B cell (primary cell): ENCODE measurements around the gene AKR1C3. TPM values are rescaled to one million over a fixed set of nuclear protein-coding genes. Genes with fewer than 3 reads are reported as not detected.

ENCODE experiments used
- ATAC-seq: fragments of 200-7000 bp; cut with Tn5 transposase; one replicate; pipeline ENCODE4 v1.10.0; 2021; ENCODE audit warnings: low read depth, mild to moderate bottlenecking, moderate number of reproducible peaks, moderate library complexity
- CTCF ChIA-PET: fragments of 350-600 bp; sonication (Branson Sonifier 250); formaldehyde crosslinking; loops from one replicate; lab custom pipeline; 2021; ENCODE audit warnings: antibody characterized with exemption, inconsistent platforms; lab: Charles Lee
- POLR2A ChIA-PET: fragments of 350-600 bp; sonication (Branson Sonifier 250); formaldehyde crosslinking; loops from one replicate; lab custom pipeline; 2021; ENCODE audit warnings: antibody characterized with exemption; lab: Charles Lee
- DNase-seq: peaks from one replicate; pipeline ENCODE4 v3.0.0; 2013
- H2AFZ ChIP-seq: 2 replicates; pipeline ENCODE4 v1.6.1; 2012; ENCODE audit warnings: mild to moderate bottlenecking, low read depth, low read length; ENCODE audit not compliant: insufficient read depth, poor library complexity, severe bottlenecking
- H3K27ac ChIP-seq, 2 donors: 1 replicate in 1 of 2; 2 replicates in 1 of 2; pipeline ENCODE4 v1.5.1; 2012 to 2013; ENCODE audit warnings: low read length in 2 of 2, mild to moderate bottlenecking in 2 of 2, moderate library complexity in 1 of 2
- H3K27me3 ChIP-seq, 4 experiments: fragments of 200-600 bp in 1 of 4; sonication (generic) in 1 of 4; replicated peaks in 1 of 4; 1 replicate in 2 of 4; 2 replicates in 2 of 4; pipeline versions ENCODE4 v1.6.1 to v1.7.0; 2013 to 2016; ENCODE audit warnings: low read length in 3 of 4, mild to moderate bottlenecking in 2 of 4, mixed read lengths in 1 of 4, moderate library complexity in 1 of 4; ENCODE audit not compliant: insufficient read depth in 4 of 4, control insufficient read depth in 3 of 4; ENCODE audit errors: control extremely low read depth in 1 of 4
- H3K36me3 ChIP-seq, 2 experiments: replicated peaks in 1 of 2; 1 replicate in 1 of 2; 2 replicates in 1 of 2; pipeline versions ENCODE4 v1.6.1 to v1.7.1; 2013; ENCODE audit warnings: low read length in 1 of 2; ENCODE audit not compliant: insufficient read depth in 2 of 2, control insufficient read depth in 1 of 2; ENCODE audit errors: control extremely low read depth in 1 of 2, extremely low read depth in 1 of 2
- H3K4me1 ChIP-seq, 2 donors: fragments of 200-600 bp in 1 of 2; sonication (generic) in 1 of 2; 1 replicate in 1 of 2; 2 replicates in 1 of 2; pipeline versions ENCODE4 v1.5.1 to v1.6.1; 2013 to 2017; ENCODE audit warnings: low read length in 2 of 2; ENCODE audit not compliant: control insufficient read depth in 2 of 2, insufficient read depth in 2 of 2
- H3K4me2 ChIP-seq: replicated peaks from 2 replicates; pipeline ENCODE3; 2012; ENCODE audit warnings: mild to moderate bottlenecking, low read depth, low read length; ENCODE audit not compliant: poor library complexity, severe bottlenecking
- H3K4me3 ChIP-seq, 5 experiments: fragments of 200-600 bp in 1 of 5; sonication (generic) in 1 of 5; 1 replicate in 3 of 5; 2 replicates in 2 of 5; pipeline versions ENCODE4 v1.5.1 to v1.7.0; 2011 to 2016; ENCODE audit warnings: low read length in 4 of 5, mild to moderate bottlenecking in 4 of 5, low read depth in 2 of 5, control low read depth in 1 of 5, moderate library complexity in 1 of 5; ENCODE audit not compliant: insufficient read depth in 1 of 5; ENCODE audit errors: control extremely low read depth in 1 of 5, extremely low read depth in 1 of 5
- H3K79me2 ChIP-seq: fragments of 200-600 bp; sonication (generic); one replicate; pipeline ENCODE4 v1.6.0; 2016; ENCODE audit warnings: low read length; ENCODE audit not compliant: control insufficient read depth, insufficient read depth
- H3K9ac ChIP-seq: fragments of 200-600 bp; sonication (generic); 2 replicates; pipeline ENCODE4 v1.6.1; 2017; ENCODE audit warnings: mild to moderate bottlenecking, low read length, moderate library complexity
- H3K9me3 ChIP-seq, 3 donors: one replicate each; pipeline versions ENCODE4 v1.6.1 to v1.7.1; 2013; ENCODE audit warnings: low read length in 2 of 3; ENCODE audit not compliant: control insufficient read depth in 2 of 3, insufficient read depth in 1 of 3; ENCODE audit errors: control extremely low read depth in 1 of 3
- H4K20me1 ChIP-seq: 2 replicates; pipeline ENCODE4 v1.6.0; 2012; ENCODE audit warnings: mild to moderate bottlenecking, low read length; ENCODE audit not compliant: insufficient read depth, control insufficient read depth, poor library complexity, severe bottlenecking
- H3K27ac Mint-ChIP-seq: one replicate; pipeline ENCODE4 v1.8.0; 2021; ENCODE audit warnings: mixed read lengths
- H3K27me3 Mint-ChIP-seq: one replicate; pipeline ENCODE4 v1.8.0; 2021; ENCODE audit warnings: mixed read lengths
- H3K4me1 Mint-ChIP-seq: one replicate; pipeline ENCODE4 v1.8.0; 2021; ENCODE audit warnings: mixed read lengths
- H3K4me3 Mint-ChIP-seq: one replicate; pipeline ENCODE4 v1.8.0; 2021; ENCODE audit warnings: mixed read lengths
- H3K9me3 Mint-ChIP-seq: one replicate; pipeline ENCODE4 v1.8.0; 2022; ENCODE audit warnings: mixed read lengths; ENCODE audit not compliant: insufficient read depth
- CTCF ChIP-seq: fragments of 200-600 bp; IDR thresholded peaks from one replicate; pipeline ENCODE4 v1.8.0; 2022; ENCODE audit warnings: antibody characterized with exemption, mild to moderate bottlenecking
- EZH2 ChIP-seq: IDR thresholded peaks from 2 replicates; pipeline ENCODE4 v1.6.1; 2012; ENCODE audit warnings: borderline replicate concordance, low read depth, mild to moderate bottlenecking, moderate library complexity, low read length; ENCODE audit not compliant: insufficient read depth, poor library complexity, severe bottlenecking
- WGBS: methylation state at CpG from one replicate; pipeline ENCODE4 v1.1.5; 2013; ENCODE audit warnings: missing lambda C conversion rate; ENCODE audit not compliant: insufficient coverage; 5-methylcytosine and 5-hydroxymethylcytosine counted together
- intact Hi-C: fragments of 100-400 bp; cut with micrococcal nuclease; formaldehyde crosslinking; loops from one replicate; pipeline ENCODE4 v1.10.0; 2022
- polyA plus RNA-seq: library from polyadenylated mRNA; depleted of rRNA; stranded (reverse); fragments of >200 nt; gene quantifications from 2 replicates; pipeline ENCODE4 v1.2.3, GENCODE V29; 2012
- total RNA-seq, 2 donors: library from RNA; stranded (reverse); fragments of 120-200 nt in 1 of 2; gene quantifications; 1 replicate in 1 of 2; 2 replicates in 1 of 2; pipeline versions ENCODE4 v1.2.3 to v1.2.4, GENCODE V29; 2013 to 2022

Gene AKR1C3
- total and polyA plus RNA-seq, 2 donors (not counting 1 experiment from before 2014, with no cell fraction given) = 0.28 to 0.62 TPM

- no CpG with 5 or more reads among the region's 4 CpGs for whole genome bisulfite sequencing
Observed at GRCh38 chr10:5142199-5142598, 48.0 kb downstream of the AKR1C3 start.

GRCh38 chr10:5143137-5143536 lies 48.9 kb downstream of the AKR1C3 start:
- no peak overlapping the region for H3K9ac ChIP-seq
- intact Hi-C loops = no loop called here
- H3K27me3 Mint-ChIP-seq = no peaks in the 10 kb centered on the region
- ChIA-PET CTCF (no interaction called here), POLR2A (no interaction called here)
- H3K27ac ChIP-seq = no peak overlapping the region
- DNase-seq (no peak), ATAC-seq (no peak)
- 68% methylated on average over 4 of the region's 5 CpGs for WGBS
- no peaks in the 10 kb centered on the region for H3K9me3 ChIP-seq
- TF ChIP-seq CTCF (no peak), EZH2 (no peak)
- no peaks in the 10 kb centered on the region for H3K27me3 ChIP-seq
- peaks cover 3% of the 10 kb centered on the region for H3K9me3 Mint-ChIP-seq
- no peak overlapping the region for H3K4me3 ChIP-seq
- H3K36me3 ChIP-seq = no peaks in the 10 kb centered on the region
- no peaks in the 10 kb centered on the region for H4K20me1 ChIP-seq
- H3K4me1 Mint-ChIP-seq = no peaks in the 10 kb centered on the region
- no peak overlapping the region for H3K27ac Mint-ChIP-seq
- H3K4me2 ChIP-seq = no peak overlapping the region
- no peaks in the 10 kb centered on the region for H3K79me2 ChIP-seq
- H3K4me3 Mint-ChIP-seq = no peak overlapping the region
- H2AFZ ChIP-seq = no peak overlapping the region
- H3K4me1 ChIP-seq = no peaks in the 10 kb centered on the region

More at GRCh38 chr10:5142199-5142598, 48.0 kb downstream of the AKR1C3 start:
- Histone ChIP-seq H3K9me3 (no peaks in the 10 kb centered on the region), H3K4me1 (no peaks in the 10 kb centered on the region), H2AFZ (no peak overlapping the region), H3K4me3 (no peak overlapping the region), H3K79me2 (no peaks in the 10 kb centered on the region), H3K4me2 (no peak overlapping the region), H3K27ac (no peak overlapping the region), H3K9ac (no peak overlapping the region), H4K20me1 (no peaks in the 10 kb centered on the region), H3K27me3 (no peaks in the 10 kb centered on the region), H3K36me3 (no peaks in the 10 kb centered on the region)
- ATAC-seq (no peak), DNase-seq (no peak)
- H3K27ac Mint-ChIP-seq = no peak overlapping the region
- intact Hi-C loops = no loop called here
- ChIA-PET POLR2A (no interaction called here), CTCF (interaction anchor here (0.6 kb wide), 1 partner anchor 10 kb away, joined by 3 read pairs; no protein-coding TSS in a partner anchor)
- no peaks in the 10 kb centered on the region for H3K4me1 Mint-ChIP-seq
- no peak overlapping the region for H3K4me3 Mint-ChIP-seq
- H3K9me3 Mint-ChIP-seq = peaks cover 12% of the 10 kb centered on the region
- no peak for TF ChIP-seq EZH2
- TF ChIP-seq CTCF = no peak
- no peaks in the 10 kb centered on the region for H3K27me3 Mint-ChIP-seq
